Measurements from ENCODE around the gene RNF152. TPM values are rescaled to one million over a fixed set of nuclear protein-coding genes. Genes with fewer than 3 reads are reported as not detected.

RNF152 gene
- polyA plus RNA-seq, 1 donor from 2014 or later, result 22.9 TPM

DNA sequence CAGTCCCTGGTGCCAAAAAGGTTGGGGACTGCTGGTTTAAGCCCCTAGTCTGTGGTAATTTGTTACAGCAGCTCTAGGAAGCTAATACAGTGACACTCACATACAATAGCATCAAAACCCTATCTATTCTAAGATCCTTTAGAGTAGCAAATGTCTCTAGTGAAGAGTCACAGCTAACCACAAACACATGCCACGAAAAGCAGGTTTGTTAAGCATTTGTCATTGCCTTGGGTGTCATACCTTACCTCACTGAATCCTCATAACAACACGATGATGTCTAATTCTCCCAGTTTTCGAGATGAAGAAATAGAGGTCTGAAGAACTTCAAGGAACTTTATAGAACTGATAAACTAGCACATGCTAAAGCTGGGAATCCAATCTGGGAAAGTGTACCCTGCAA, 29.6 kb upstream of the RNF152 start:
- TF ChIP-seq MXI1 (conservative IDR thresholded peaks at IDR 0.05; ENCODE audit: poor library complexity, severe bottlenecking) (no peak), TAF1 (IDR thresholded peaks at IDR 0.05; ENCODE audit: low read depth) (no peak)
- TF ChIP-seq, protein P1, sequence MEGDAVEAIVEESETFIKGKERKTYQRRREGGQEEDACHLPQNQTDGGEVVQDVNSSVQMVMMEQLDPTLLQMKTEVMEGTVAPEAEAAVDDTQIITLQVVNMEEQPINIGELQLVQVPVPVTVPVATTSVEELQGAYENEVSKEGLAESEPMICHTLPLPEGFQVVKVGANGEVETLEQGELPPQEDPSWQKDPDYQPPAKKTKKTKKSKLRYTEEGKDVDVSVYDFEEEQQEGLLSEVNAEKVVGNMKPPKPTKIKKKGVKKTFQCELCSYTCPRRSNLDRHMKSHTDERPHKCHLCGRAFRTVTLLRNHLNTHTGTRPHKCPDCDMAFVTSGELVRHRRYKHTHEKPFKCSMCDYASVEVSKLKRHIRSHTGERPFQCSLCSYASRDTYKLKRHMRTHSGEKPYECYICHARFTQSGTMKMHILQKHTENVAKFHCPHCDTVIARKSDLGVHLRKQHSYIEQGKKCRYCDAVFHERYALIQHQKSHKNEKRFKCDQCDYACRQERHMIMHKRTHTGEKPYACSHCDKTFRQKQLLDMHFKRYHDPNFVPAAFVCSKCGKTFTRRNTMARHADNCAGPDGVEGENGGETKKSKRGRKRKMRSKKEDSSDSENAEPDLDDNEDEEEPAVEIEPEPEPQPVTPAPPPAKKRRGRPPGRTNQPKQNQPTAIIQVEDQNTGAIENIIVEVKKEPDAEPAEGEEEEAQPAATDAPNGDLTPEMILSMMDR (IDR thresholded peaks at IDR 0.05; ENCODE audit: poor library complexity, severe bottlenecking), result no peak
- H4K20me1 ChIP-seq (ENCODE audit: insufficient read depth), result no peaks in the 10 kb centered on the region
- H2AFZ ChIP-seq (ENCODE audit: low read depth, low read length), result no peak overlapping the region

GRCh38 chr18:61921621-61922235, 28.9 kb upstream of the RNF152 start:
- Histone ChIP-seq H3K27ac (ENCODE audit: low read length) (no peak overlapping the region), H3K79me2 (replicated peaks; ENCODE audit: insufficient read depth, low read length) (no peaks in the 10 kb centered on the region), H3K4me3 (ENCODE audit: low read length) (no peak overlapping the region), H3K9me2 (ENCODE audit: insufficient read depth, low read length) (no peaks in the 10 kb centered on the region), H2AFZ (ENCODE audit: low read depth, low read length) (no peak overlapping the region), H3K9me3 (ENCODE audit: low read length) (no peaks in the 10 kb centered on the region), H3K36me3 (ENCODE audit: insufficient read depth, low read length) (no peaks in the 10 kb centered on the region), H3K27me3 (ENCODE audit: insufficient read depth, low read depth, low read length) (no peaks in the 10 kb centered on the region), H3F3A (ENCODE audit: insufficient read depth, low read length, poor library complexity, severe bottlenecking) (no peaks in the 10 kb centered on the region), H4K20me1 (ENCODE audit: insufficient read depth) (no peaks in the 10 kb centered on the region), H3K4me2 (ENCODE audit: low read length) (no peak overlapping the region), H3K9ac (ENCODE audit: low read length) (no peak overlapping the region)
- TF ChIP-seq, protein P1 (IDR thresholded peaks at IDR 0.05; ENCODE audit: poor library complexity, severe bottlenecking), result no peak
- TF ChIP-seq EZH2 (IDR thresholded peaks at IDR 0.05; ENCODE audit: borderline replicate concordance, insufficient read depth, low read length, poor library complexity, severe bottlenecking) (no peak), POLR2AphosphoS5 (IDR thresholded peaks at IDR 0.05) (no peak), SMC3 (conservative IDR thresholded peaks at IDR 0.05; ENCODE audit: poor library complexity) (no peak), TAF1 (IDR thresholded peaks at IDR 0.05; ENCODE audit: low read depth) (no peak), RAD21 (conservative IDR thresholded peaks at IDR 0.05) (no peak), EP300 (conservative IDR thresholded peaks at IDR 0.05; ENCODE audit: poor library complexity, severe bottlenecking) (no peak), MXI1 (conservative IDR thresholded peaks at IDR 0.05; ENCODE audit: poor library complexity, severe bottlenecking) (no peak), REST (IDR thresholded peaks at IDR 0.05; ENCODE audit: borderline replicate concordance) (no peak)

More for the DNA sequence above, 29.6 kb upstream of the RNF152 start:
- H3K9me3 ChIP-seq (ENCODE audit: low read length), result no peaks in the 10 kb centered on the region
- H3K36me3 ChIP-seq (ENCODE audit: insufficient read depth, low read length), result no peaks in the 10 kb centered on the region
- H3K4me3 ChIP-seq (ENCODE audit: low read length), result no peak overlapping the region
- H3F3A ChIP-seq (ENCODE audit: insufficient read depth, low read length, poor library complexity, severe bottlenecking), result no peaks in the 10 kb centered on the region
- H3K27ac ChIP-seq (ENCODE audit: low read length), result no peak overlapping the region
- no peak overlapping the region for H3K4me2 ChIP-seq (ENCODE audit: low read length)
- H3K9ac ChIP-seq (ENCODE audit: low read length), result no peak overlapping the region
- H3K9me2 ChIP-seq (ENCODE audit: insufficient read depth, low read length), result no peaks in the 10 kb centered on the region
- H3K27me3 ChIP-seq (ENCODE audit: insufficient read depth, low read depth, low read length), result no peaks in the 10 kb centered on the region
- no peaks in the 10 kb centered on the region for H3K79me2 ChIP-seq (replicated peaks; ENCODE audit: insufficient read depth, low read length)
